Upper lobe of left lung (tissue), 6 donors: Measurements from ENCODE around the gene POLR1D. TPM values are rescaled to one million over a fixed set of nuclear protein-coding genes. Genes with fewer than 3 reads are reported as not detected.

Experiments
- ATAC-seq, 2 donors: fragments of 200-7000 bp; cut with Tn5 transposase; one replicate each; pipeline ENCODE4 v1.9.1; 2022; ENCODE audit warnings: mild to moderate bottlenecking in 2 of 2, moderate library complexity in 2 of 2; ENCODE audit not compliant: low FRiP score in 2 of 2
- DNase-seq, 2 donors: peaks; one replicate each; pipeline ENCODE4 v3.0.0-alpha.2; 2019 to 2020
- H3K27ac ChIP-seq, 4 donors: fragments of 200-600 bp; sonication (generic); one replicate each; pipeline ENCODE4 v1.5.1; 2016 to 2019
- H3K27me3 ChIP-seq, 4 donors: fragments of 200-600 bp; sonication (generic); one replicate each; pipeline ENCODE4 v1.5.1; 2017 to 2019
- H3K36me3 ChIP-seq, 4 donors: fragments of 200-600 bp; sonication (generic); one replicate each; pipeline ENCODE4 v1.5.1; 2016 to 2019
- H3K4me1 ChIP-seq, 4 donors: fragments of 200-600 bp; sonication (generic); one replicate each; pipeline ENCODE4 v1.5.1; 2018 to 2019
- H3K4me3 ChIP-seq, 4 donors: fragments of 200-600 bp; sonication (generic); one replicate each; pipeline ENCODE4 v1.5.1; 2017 to 2019; ENCODE audit warnings: mild to moderate bottlenecking in 2 of 4, moderate library complexity in 1 of 4
- H3K9me3 ChIP-seq, 4 donors: fragments of 200-600 bp; sonication (generic); one replicate each; pipeline ENCODE4 v1.5.1; 2018 to 2019
- CTCF ChIP-seq, 6 experiments: fragments of 450-650 bp in 4 of 6; fragments of 200-600 bp in 2 of 6; sonication (generic) in 2 of 6; IDR thresholded peaks; one replicate each; pipeline ENCODE4 v1.5.1; 2016 to 2019; ENCODE audit warnings: antibody characterized with exemption in 6 of 6
- EP300 ChIP-seq, 4 donors: sonication (generic); formaldehyde crosslinking; IDR thresholded peaks; one replicate each; pipeline ENCODE4 v1.5.1; 2017; ENCODE audit warnings: antibody characterized with exemption in 4 of 4, control low read depth in 2 of 4
- POLR2A ChIP-seq, 4 donors: fragments of 450-650 bp; IDR thresholded peaks; one replicate each; pipeline ENCODE4 v1.5.1; 2016 to 2017; ENCODE audit warnings: antibody characterized with exemption in 4 of 4, mild to moderate bottlenecking in 2 of 4
- POLR2AphosphoS5 ChIP-seq, 2 donors: sonication (generic); formaldehyde crosslinking; IDR thresholded peaks; one replicate each; pipeline ENCODE4 v1.5.1; 2017; ENCODE audit warnings: antibody characterized with exemption in 2 of 2
- WGBS, 2 donors: methylation state at CpG; one replicate each; pipeline ENCODE4 v1.1.5; 2017 to 2018; 5-methylcytosine and 5-hydroxymethylcytosine counted together
- total RNA-seq, 6 donors: library from RNA; depleted of rRNA in 4 of 6; stranded (reverse); fragments of >200 nt in 4 of 6; gene quantifications; one replicate each; pipeline versions ENCODE4 v1.1.0 to v1.2.1, GENCODE V29; 2016 to 2021
- donor health status: DM: no; HTN: no; CAD: no; lungs with moderate emphysema.
- donor health status: DM: no; HTN: yes; CAD: no; lungs with severe emphysema.

Gene POLR1D
- total RNA-seq, 6 donors from 2014 or later, result 99.6 to 186 (median 122) TPM

- no peaks in the 10 kb centered on the region for H3K9me3 ChIP-seq
- peaks cover 0 to 6% (median 0%) of the 10 kb centered on the region in 4 donors for H3K36me3 ChIP-seq
- no peak overlapping the region for H3K4me3 ChIP-seq
- TF ChIP-seq POLR2AphosphoS5 (IDR thresholded peaks at IDR 0.05) (no peak), EP300 (IDR thresholded peaks at IDR 0.05) (no peak), CTCF (IDR thresholded peaks at IDR 0.05) (no peak), POLR2A (IDR thresholded peaks at IDR 0.05) (no peak)
- H3K27me3 ChIP-seq, result no peaks in the 10 kb centered on the region
- peaks cover 0 to 6% (median under 1%) of the 10 kb centered on the region in 4 donors for H3K4me1 ChIP-seq
- no peak overlapping the region for H3K27ac ChIP-seq
- WGBS, 2 donors, result 97% methylated on average over 6 of the region's 6 CpGs
- no peak for ATAC-seq
- no peak for DNase-seq
These were observed 43.3 kb upstream of the POLR1D start for GRCh38 chr13:27578121-27579030.

GRCh38 chr13:27583645-27584044 is 38.0 kb upstream of the POLR1D start:
- no peak for TF ChIP-seq POLR2AphosphoS5 (IDR thresholded peaks at IDR 0.05)
- no peak for TF ChIP-seq CTCF (IDR thresholded peaks at IDR 0.05)
- TF ChIP-seq POLR2A (IDR thresholded peaks at IDR 0.05), result no peak
- no peak for TF ChIP-seq EP300 (IDR thresholded peaks at IDR 0.05)
- Histone ChIP-seq H3K4me3 (no peak overlapping the region), H3K27ac (no peak overlapping the region), H3K36me3 (peaks cover 0 to 6% (median 0%) of the 10 kb centered on the region in 4 donors), H3K4me1 (peaks cover 7 to 20% (median 16%) of the 10 kb centered on the region in 4 donors), H3K9me3 (no peaks in the 10 kb centered on the region), H3K27me3 (no peaks in the 10 kb centered on the region)
- DNase-seq, result no peak
- WGBS, 2 donors, result 28 to 34% methylated on average over 4 of the region's 4 CpGs
- no peak for ATAC-seq

GRCh38 chr13:27587095-27587746 is 34.5 kb upstream of the POLR1D start:
- H3K4me1 ChIP-seq, result peaks cover 7 to 21% (median 17%) of the 10 kb centered on the region in 4 donors
- no peak for ATAC-seq
- no peak overlapping the region for H3K27ac ChIP-seq
- no peak overlapping the region for H3K4me3 ChIP-seq
- no peaks in the 10 kb centered on the region for H3K9me3 ChIP-seq
- no peak for DNase-seq
- H3K27me3 ChIP-seq, result no peaks in the 10 kb centered on the region
- WGBS, 2 donors, result 66 to 67% methylated on average over 5 of the region's 5 CpGs
- no peak for TF ChIP-seq CTCF (IDR thresholded peaks at IDR 0.05)
- no peak for TF ChIP-seq POLR2A (IDR thresholded peaks at IDR 0.05)
- no peaks in the 10 kb centered on the region for H3K36me3 ChIP-seq

- H3K36me3 ChIP-seq, result no peaks in the 10 kb centered on the region
- 86 to 95% methylated on average over 1 of the region's 1 CpG for WGBS, 2 donors
- H3K9me3 ChIP-seq, result no peaks in the 10 kb centered on the region
- no peak for DNase-seq
- TF ChIP-seq POLR2A (IDR thresholded peaks at IDR 0.05) (no peak), CTCF (IDR thresholded peaks at IDR 0.05) (no peak), POLR2AphosphoS5 (IDR thresholded peaks at IDR 0.05) (no peak), EP300 (IDR thresholded peaks at IDR 0.05) (no peak)
- peaks cover 7 to 23% (median 15%) of the 10 kb centered on the region in 4 donors for H3K4me1 ChIP-seq
- H3K27ac ChIP-seq, result no peak overlapping the region
- no peaks in the 10 kb centered on the region for H3K27me3 ChIP-seq
- H3K4me3 ChIP-seq, result no peak overlapping the region
- ATAC-seq, result no peak
These were observed 33.3 kb upstream of the POLR1D start for GRCh38 chr13:27588405-27588804.
